Neural progenitor cell (in vitro differentiated cells): ENCODE measurements around the gene RBMS1. TPM values are rescaled to one million over a fixed set of nuclear protein-coding genes. Genes with fewer than 3 reads are reported as not detected.
A peak's percentile ranks its signal among the peaks of the same experiment; 100 is the strongest.

Source experiments
- DNase-seq: peaks from one replicate; pipeline ENCODE4 v3.0.0-alpha.2; 2016; ENCODE audit warnings: low spot score
- H2AFZ ChIP-seq: fragments of 200-600 bp; sonication (generic); replicated peaks from 2 replicates; pipeline ENCODE4 v1.6.1; 2016; ENCODE audit warnings: antibody characterized with exemption
- H3F3A ChIP-seq: fragments of 200-600 bp; sonication (generic); 2 replicates; pipeline ENCODE4 v1.6.1; 2016; ENCODE audit warnings: antibody characterized with exemption, low read depth
- H3K27ac ChIP-seq: fragments of 200-600 bp; sonication (generic); 2 replicates; pipeline ENCODE4 v1.5.1; 2016; ENCODE audit warnings: mild to moderate bottlenecking
- H3K27me3 ChIP-seq: fragments of 200-600 bp; sonication (generic); 2 replicates; pipeline ENCODE4 v1.6.1; 2016; ENCODE audit warnings: mild to moderate bottlenecking, moderate library complexity
- H3K36me3 ChIP-seq: fragments of 200-600 bp; sonication (generic); 2 replicates; pipeline ENCODE4 v1.5.1; 2016
- H3K4me1 ChIP-seq: fragments of 200-600 bp; sonication (generic); 2 replicates; pipeline ENCODE4 v1.6.1; 2016; ENCODE audit warnings: mixed run types
- H3K4me2 ChIP-seq: fragments of 200-600 bp; sonication (generic); 2 replicates; pipeline ENCODE4 v1.6.1; 2016
- H3K4me3 ChIP-seq: fragments of 200-600 bp; sonication (generic); 2 replicates; pipeline ENCODE4 v1.5.1; 2016
- H3K79me2 ChIP-seq: fragments of 200-600 bp; sonication (generic); 2 replicates; pipeline ENCODE4 v1.6.1; 2016; ENCODE audit warnings: low read depth
- H3K9ac ChIP-seq: fragments of 200-600 bp; sonication (generic); 2 replicates; pipeline ENCODE4 v1.6.1; 2016
- H3K9me3 ChIP-seq: fragments of 200-600 bp; sonication (generic); 2 replicates; pipeline ENCODE4 v1.5.1; 2016; ENCODE audit warnings: low read depth
- H4K20me1 ChIP-seq: fragments of 200-600 bp; sonication (generic); 2 replicates; pipeline ENCODE4 v1.6.1; 2016; ENCODE audit warnings: low read depth
- H3K27ac Mint-ChIP-seq: 3 replicates; pipeline ENCODE4 v1.8.0; 2021; ENCODE audit warnings: mixed read lengths
- H3K27me3 Mint-ChIP-seq: 2 replicates; pipeline ENCODE4 v1.8.0; 2022; ENCODE audit warnings: low read depth, mild to moderate bottlenecking, inconsistent platforms, moderate library complexity, mixed read lengths; ENCODE audit not compliant: insufficient read depth
- H3K36me3 Mint-ChIP-seq: 3 replicates; pipeline ENCODE4 v1.8.0; 2021; ENCODE audit warnings: mixed read lengths
- H3K4me1 Mint-ChIP-seq: 3 replicates; pipeline ENCODE4 v1.8.0; 2021; ENCODE audit warnings: mixed read lengths
- H3K4me3 Mint-ChIP-seq: 3 replicates; pipeline ENCODE4 v1.8.0; 2021; ENCODE audit warnings: mild to moderate bottlenecking, moderate library complexity, mixed read lengths
- H3K9me3 Mint-ChIP-seq: 3 replicates; pipeline ENCODE4 v1.8.0; 2020; ENCODE audit warnings: mixed read lengths
- CTCF ChIP-seq: fragments of 200-600 bp; sonication (generic); IDR thresholded peaks from 2 replicates; pipeline ENCODE4 v1.5.1; 2017; ENCODE audit warnings: antibody characterized with exemption, mild to moderate bottlenecking
- EZH2 ChIP-seq: fragments of 200-600 bp; sonication (generic); IDR thresholded peaks from 2 replicates; pipeline ENCODE4 v1.6.1; 2017; ENCODE audit warnings: antibody characterized with exemption, mild to moderate bottlenecking, moderate library complexity
- EZH2phosphoT487 ChIP-seq: fragments of 200-600 bp; sonication (generic); IDR thresholded peaks from 2 replicates; pipeline ENCODE4 v1.6.1; 2017; ENCODE audit warnings: antibody characterized with exemption
- total RNA-seq: library from RNA; depleted of rRNA; stranded (reverse); fragments of >200 nt; gene quantifications from 2 replicates; pipeline ENCODE4 v1.2.3, GENCODE V29; 2015; ENCODE audit warnings: low replicate concordance

Gene RBMS1
- total RNA-seq, 1 donor from 2014 or later, result 101 TPM

- H3K4me2 ChIP-seq, result no peak overlapping the region
- TF ChIP-seq CTCF, result no peak
- no peak for TF ChIP-seq EZH2phosphoT487
- TF ChIP-seq EZH2, result no peak
- peaks cover 6% of the 10 kb centered on the region for H4K20me1 ChIP-seq
- H3K27ac ChIP-seq, result no peak overlapping the region
- H3K9ac ChIP-seq, result no peak overlapping the region
- H3F3A ChIP-seq, result peaks cover 3% of the 10 kb centered on the region
- no peaks in the 10 kb centered on the region for H3K27me3 ChIP-seq
- Mint-ChIP-seq H3K4me1 (peaks cover 4% of the 10 kb centered on the region), H3K4me3 (no peak overlapping the region), H3K36me3 (no peaks in the 10 kb centered on the region), H3K27me3 (peaks cover 3% of the 10 kb centered on the region), H3K27ac (no peak overlapping the region), H3K9me3 (no peaks in the 10 kb centered on the region)
- H3K4me1 ChIP-seq, result peaks cover 18% of the 10 kb centered on the region
- no peak overlapping the region for H2AFZ ChIP-seq
- peaks cover 84% of the 10 kb centered on the region for H3K79me2 ChIP-seq
- H3K36me3 ChIP-seq, result no peaks in the 10 kb centered on the region
- H3K9me3 ChIP-seq, result no peaks in the 10 kb centered on the region
- no peak overlapping the region for H3K4me3 ChIP-seq
- DNase-seq, result no peak
Observed at GRCh38 chr2:160484859-160485520, 8.6 kb downstream of the RBMS1 start.

- DNase-seq, result peak; percentile 16
- peaks cover 13% of the 10 kb centered on the region for H3K4me1 Mint-ChIP-seq
- Histone ChIP-seq H3K4me1 (peaks cover 39% of the 10 kb centered on the region), H3K36me3 (no peaks in the 10 kb centered on the region), H3F3A (peaks cover 3% of the 10 kb centered on the region), H3K9ac (no peak overlapping the region), H2AFZ (no peak overlapping the region), H3K4me3 (no peak overlapping the region), H3K9me3 (no peaks in the 10 kb centered on the region), H3K27me3 (no peaks in the 10 kb centered on the region), H3K4me2 (no peak overlapping the region), H3K79me2 (peaks cover 83% of the 10 kb centered on the region), H3K27ac (no peak overlapping the region), H4K20me1 (peaks cover 18% of the 10 kb centered on the region)
- no peak overlapping the region for H3K27ac Mint-ChIP-seq
- no peaks in the 10 kb centered on the region for H3K9me3 Mint-ChIP-seq
- no peak overlapping the region for H3K4me3 Mint-ChIP-seq
- H3K27me3 Mint-ChIP-seq, result no peaks in the 10 kb centered on the region
- TF ChIP-seq EZH2 (no peak), EZH2phosphoT487 (no peak), CTCF (no peak)
- H3K36me3 Mint-ChIP-seq, result no peaks in the 10 kb centered on the region
Observed at GRCh38 chr2:160482673-160483072, 10.9 kb downstream of the RBMS1 start.

GRCh38 chr2:160479269-160479668, 14.3 kb downstream of the RBMS1 start:
- Histone ChIP-seq H3K4me1 (peaks cover 34% of the 10 kb centered on the region), H3K4me2 (peak overlapping the region; percentile 42), H3K9me3 (no peaks in the 10 kb centered on the region), H3K27ac (no peak overlapping the region), H3K27me3 (no peaks in the 10 kb centered on the region), H3K36me3 (no peaks in the 10 kb centered on the region), H3F3A (peaks cover 3% of the 10 kb centered on the region), H2AFZ (no peak overlapping the region), H3K9ac (no peak overlapping the region), H4K20me1 (peaks cover 14% of the 10 kb centered on the region), H3K4me3 (no peak overlapping the region), H3K79me2 (peaks cover 65% of the 10 kb centered on the region)
- Mint-ChIP-seq H3K27me3 (no peaks in the 10 kb centered on the region), H3K9me3 (no peaks in the 10 kb centered on the region), H3K4me3 (no peak overlapping the region), H3K4me1 (peaks cover 16% of the 10 kb centered on the region), H3K36me3 (peaks cover 3% of the 10 kb centered on the region), H3K27ac (no peak overlapping the region)
- DNase-seq, result no peak
- no peak for TF ChIP-seq EZH2phosphoT487
- no peak for TF ChIP-seq EZH2
- TF ChIP-seq CTCF, result no peak
